ENCODE measurements around the gene SRPK1. TPM values are rescaled to one million over a fixed set of nuclear protein-coding genes. Genes with fewer than 3 reads are reported as not detected.

The SRPK1 gene
- total and polyA plus RNA-seq, 2 of the 8 experiments (the other 6 are each of a cell fraction or from before 2014, with no cell fraction given) = 25.7 to 116 TPM

DNA sequence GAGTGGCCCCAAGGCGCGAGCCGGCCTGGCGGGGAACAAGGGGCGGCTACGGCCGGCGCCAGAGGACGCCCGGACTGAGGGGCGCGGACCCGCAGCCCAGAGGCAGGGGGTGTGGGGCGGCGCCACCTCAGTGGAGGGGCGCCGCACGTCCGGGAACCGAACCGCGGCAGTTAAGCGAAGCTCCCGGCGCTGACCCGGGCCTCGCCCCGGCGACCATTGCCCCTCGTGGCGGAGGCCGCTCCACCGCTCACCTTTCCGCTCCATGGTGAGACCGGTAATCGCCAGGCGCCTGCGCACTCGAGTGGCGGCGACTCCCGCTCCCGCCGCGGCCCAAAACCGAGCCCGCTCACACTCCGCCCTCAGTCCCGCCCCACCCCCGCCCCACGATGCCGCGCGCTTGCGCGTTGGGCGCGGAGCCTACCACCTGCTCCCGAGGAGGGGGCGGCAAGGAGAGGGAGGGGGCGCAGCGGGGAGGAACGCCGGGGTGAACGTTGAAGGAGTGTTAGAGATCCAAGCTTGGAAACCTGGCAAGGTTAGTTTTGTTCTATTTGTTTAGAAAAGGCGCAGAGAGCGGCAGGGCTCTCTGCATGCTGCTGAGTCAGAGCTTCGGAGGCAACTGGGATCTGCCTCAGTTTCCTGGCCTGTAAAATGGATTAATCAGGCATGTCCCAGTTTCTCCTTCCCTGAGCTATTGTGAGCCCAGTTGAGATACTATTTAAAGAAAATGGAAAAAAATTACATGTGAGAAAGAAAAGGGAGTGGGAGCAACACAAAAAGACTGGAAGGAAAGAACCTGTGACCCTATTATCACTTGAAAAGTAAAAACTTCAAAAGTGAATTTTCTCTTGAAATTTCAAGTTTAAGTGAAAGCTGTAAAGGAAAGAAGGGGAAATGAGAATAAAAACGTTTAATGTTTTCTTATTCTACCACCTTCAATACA lies at the start of gene SRPK1 (continued):
- no peak for TF ChIP-seq RXRA (IDR thresholded peaks at IDR 0.05; ENCODE audit: insufficient read depth, low read depth, low read length)
- TF ChIP-seq E2F6 (IDR thresholded peaks at IDR 0.05) = peak; percentile 86
- TF ChIP-seq TAF7 (optimal IDR thresholded peaks at IDR 0.05; ENCODE audit: borderline replicate concordance, low read depth, low read length) = peak; percentile 89
- peak; percentile 4; the same call in 1 of the 2 replicates for TF ChIP-seq BACH1 (IDR thresholded peaks at IDR 0.05; ENCODE audit: low read length)
